Measurements from ENCODE around the gene MAB21L2.
A peak's percentile ranks its signal among the peaks of the same experiment; 100 is the strongest.

The MAB21L2 gene

GRCh38 chr4:150574678-150575077 lies 7.3 kb upstream of the MAB21L2 start:
- no peak for FAIRE-seq
- DNase-seq (ENCODE audit: low spot score), result no peak

GRCh38 chr4:150577796-150578195 lies 4.2 kb upstream of the MAB21L2 start:
- FAIRE-seq (no peak), DNase-seq (ENCODE audit: low spot score) (no peak)

GRCh38 chr4:150578745-150579501 lies 3.0 kb upstream of the MAB21L2 start:
- FAIRE-seq (no peak), DNase-seq (ENCODE audit: low spot score) (no peak)

- no peak for DNase-seq (ENCODE audit: low spot score)
- no peak for FAIRE-seq
Observed at GRCh38 chr4:150579551-150580234, 2.3 kb upstream of the MAB21L2 start.

- no peak for FAIRE-seq
- no peak for DNase-seq (ENCODE audit: low spot score)
Observed at GRCh38 chr4:150580306-150580705, 1.6 kb upstream of the MAB21L2 start.

- FAIRE-seq (no peak), DNase-seq (ENCODE audit: low spot score) (no peak)
Observed at GRCh38 chr4:150581056-150581605, 820 bp upstream of the MAB21L2 start.

GRCh38 chr4:150581641-150582051 lies 305 bp upstream of the MAB21L2 start:
- DNase-seq (ENCODE audit: low spot score) (no peak), FAIRE-seq (no peak)

- DNase-seq (ENCODE audit: low spot score) (no peak), FAIRE-seq (no peak)
Observed at GRCh38 chr4:150582873-150583286, 929 bp downstream of the MAB21L2 start.

- no peak for FAIRE-seq
- DNase-seq (ENCODE audit: low spot score), result peak; percentile 17
Observed at GRCh38 chr4:150583287-150584110, 1.5 kb downstream of the MAB21L2 start.

- FAIRE-seq (no peak), DNase-seq (ENCODE audit: low spot score) (no peak)
Observed at GRCh38 chr4:150584111-150584915, 2.4 kb downstream of the MAB21L2 start.

- FAIRE-seq, result no peak
- DNase-seq (ENCODE audit: low spot score), result no peak
Observed at GRCh38 chr4:150585611-150586010, 3.7 kb downstream of the MAB21L2 start.

GRCh38 chr4:150586162-150586810 lies 4.3 kb downstream of the MAB21L2 start:
- DNase-seq (ENCODE audit: low spot score) (no peak), FAIRE-seq (no peak)

GRCh38 chr4:150588316-150588715 lies 6.4 kb downstream of the MAB21L2 start:
- FAIRE-seq (no peak), DNase-seq (ENCODE audit: low spot score) (no peak)

GRCh38 chr4:150589157-150589556 lies 7.2 kb downstream of the MAB21L2 start:
- DNase-seq (ENCODE audit: low spot score) (no peak), FAIRE-seq (no peak)

- DNase-seq (ENCODE audit: low spot score) (no peak), FAIRE-seq (no peak)
Observed at GRCh38 chr4:150590631-150591030, 8.7 kb downstream of the MAB21L2 start.

GRCh38 chr4:150591406-150591805 lies 9.5 kb downstream of the MAB21L2 start:
- FAIRE-seq (no peak), DNase-seq (ENCODE audit: low spot score) (no peak)

- FAIRE-seq (no peak), DNase-seq (ENCODE audit: low spot score) (no peak)
Observed at GRCh38 chr4:150591904-150592303, 10.0 kb downstream of the MAB21L2 start.

- FAIRE-seq (no peak), DNase-seq (ENCODE audit: low spot score) (no peak)
Observed at GRCh38 chr4:150593996-150594395, 12.0 kb downstream of the MAB21L2 start.

- DNase-seq (ENCODE audit: low spot score) (no peak), FAIRE-seq (no peak)
Observed at GRCh38 chr4:150598909-150599308, 17.0 kb downstream of the MAB21L2 start.

GRCh38 chr4:150599547-150599946 lies 17.6 kb downstream of the MAB21L2 start:
- FAIRE-seq (no peak), DNase-seq (ENCODE audit: low spot score) (no peak)
